GM19240 (cell line): ENCODE data around the gene WDR59.
"Not testable (repeated sequence)": the region's sequence is repeated elsewhere in the genome, so short reads cannot be mapped to it uniquely, and the experiment has no call there.

ENCODE experiments used
- DNase-seq: peaks from one replicate; pipeline ENCODE4 v3.0.0; 2011; ENCODE audit warnings: low spot score; ENCODE audit not compliant: insufficient read length

Gene WDR59, protein sequence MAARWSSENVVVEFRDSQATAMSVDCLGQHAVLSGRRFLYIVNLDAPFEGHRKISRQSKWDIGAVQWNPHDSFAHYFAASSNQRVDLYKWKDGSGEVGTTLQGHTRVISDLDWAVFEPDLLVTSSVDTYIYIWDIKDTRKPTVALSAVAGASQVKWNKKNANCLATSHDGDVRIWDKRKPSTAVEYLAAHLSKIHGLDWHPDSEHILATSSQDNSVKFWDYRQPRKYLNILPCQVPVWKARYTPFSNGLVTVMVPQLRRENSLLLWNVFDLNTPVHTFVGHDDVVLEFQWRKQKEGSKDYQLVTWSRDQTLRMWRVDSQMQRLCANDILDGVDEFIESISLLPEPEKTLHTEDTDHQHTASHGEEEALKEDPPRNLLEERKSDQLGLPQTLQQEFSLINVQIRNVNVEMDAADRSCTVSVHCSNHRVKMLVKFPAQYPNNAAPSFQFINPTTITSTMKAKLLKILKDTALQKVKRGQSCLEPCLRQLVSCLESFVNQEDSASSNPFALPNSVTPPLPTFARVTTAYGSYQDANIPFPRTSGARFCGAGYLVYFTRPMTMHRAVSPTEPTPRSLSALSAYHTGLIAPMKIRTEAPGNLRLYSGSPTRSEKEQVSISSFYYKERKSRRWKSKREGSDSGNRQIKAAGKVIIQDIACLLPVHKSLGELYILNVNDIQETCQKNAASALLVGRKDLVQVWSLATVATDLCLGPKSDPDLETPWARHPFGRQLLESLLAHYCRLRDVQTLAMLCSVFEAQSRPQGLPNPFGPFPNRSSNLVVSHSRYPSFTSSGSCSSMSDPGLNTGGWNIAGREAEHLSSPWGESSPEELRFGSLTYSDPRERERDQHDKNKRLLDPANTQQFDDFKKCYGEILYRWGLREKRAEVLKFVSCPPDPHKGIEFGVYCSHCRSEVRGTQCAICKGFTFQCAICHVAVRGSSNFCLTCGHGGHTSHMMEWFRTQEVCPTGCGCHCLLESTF

GRCh38 chr16:74984529-74985296 lies at the start of gene WDR59:
WDR59 (minus strand) TSS chr16:74985123; CDS start chr16:74985017, 106 bp downstream.
- DNase-seq: peak; percentile 97

GRCh38 chr16:75032655-75033054 lies 47.7 kb upstream of the WDR59 start:
- DNase-seq: no peak

DNA sequence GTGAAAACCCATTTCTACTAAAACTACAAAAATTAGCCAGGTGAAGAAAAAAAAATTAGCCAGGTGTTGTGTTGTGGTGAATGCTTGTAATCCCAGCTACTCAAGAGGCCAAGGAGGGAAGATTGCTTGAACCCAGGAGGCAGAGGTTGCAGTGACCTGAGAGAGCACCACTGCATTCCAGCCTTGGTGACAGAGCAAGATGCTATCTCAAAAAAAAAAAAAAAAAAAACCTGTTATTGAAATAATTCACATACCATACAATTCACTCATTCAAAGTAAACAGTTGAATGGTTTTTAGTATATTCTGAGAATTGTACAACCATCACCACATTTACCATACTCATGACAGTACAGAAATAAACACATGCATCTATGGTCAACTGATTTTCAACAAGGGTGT lies 44.9 kb upstream of the WDR59 start:
- no peak for DNase-seq

DNA sequence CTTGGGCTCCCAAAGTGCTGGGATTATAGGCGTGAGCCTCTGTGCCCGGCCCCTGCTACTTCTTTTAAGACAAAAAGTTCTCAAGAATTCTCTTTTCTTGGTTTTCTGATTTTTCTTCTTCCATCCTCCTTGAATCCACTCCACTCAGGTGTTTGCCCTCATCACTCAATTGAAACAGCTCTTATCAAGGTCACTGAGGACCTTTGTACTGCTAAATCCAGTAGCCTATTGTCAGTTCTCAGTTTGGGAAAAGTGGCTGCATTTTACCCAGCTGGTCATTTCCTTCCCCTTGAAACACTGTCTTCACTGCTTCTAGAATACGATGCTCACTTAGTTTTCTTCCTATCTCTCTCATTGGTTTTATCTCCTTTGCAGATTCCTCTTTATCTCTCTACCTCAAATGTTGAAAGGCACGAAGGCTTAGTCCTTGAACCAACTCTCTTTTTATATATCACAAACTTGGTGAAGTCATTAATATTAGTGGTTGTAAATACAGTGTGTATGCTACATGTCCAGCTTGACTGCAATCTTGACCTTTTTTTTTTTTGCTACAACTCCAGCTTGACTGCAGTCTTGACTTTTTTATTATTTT lies 43.7 kb upstream of the WDR59 start:
- DNase-seq: no peak

GRCh38 chr16:75027520-75028300 lies 42.8 kb upstream of the WDR59 start:
- DNase-seq: no peak

- no peak for DNase-seq
These were observed 42.0 kb upstream of the WDR59 start for GRCh38 chr16:75026892-75027391.

DNA sequence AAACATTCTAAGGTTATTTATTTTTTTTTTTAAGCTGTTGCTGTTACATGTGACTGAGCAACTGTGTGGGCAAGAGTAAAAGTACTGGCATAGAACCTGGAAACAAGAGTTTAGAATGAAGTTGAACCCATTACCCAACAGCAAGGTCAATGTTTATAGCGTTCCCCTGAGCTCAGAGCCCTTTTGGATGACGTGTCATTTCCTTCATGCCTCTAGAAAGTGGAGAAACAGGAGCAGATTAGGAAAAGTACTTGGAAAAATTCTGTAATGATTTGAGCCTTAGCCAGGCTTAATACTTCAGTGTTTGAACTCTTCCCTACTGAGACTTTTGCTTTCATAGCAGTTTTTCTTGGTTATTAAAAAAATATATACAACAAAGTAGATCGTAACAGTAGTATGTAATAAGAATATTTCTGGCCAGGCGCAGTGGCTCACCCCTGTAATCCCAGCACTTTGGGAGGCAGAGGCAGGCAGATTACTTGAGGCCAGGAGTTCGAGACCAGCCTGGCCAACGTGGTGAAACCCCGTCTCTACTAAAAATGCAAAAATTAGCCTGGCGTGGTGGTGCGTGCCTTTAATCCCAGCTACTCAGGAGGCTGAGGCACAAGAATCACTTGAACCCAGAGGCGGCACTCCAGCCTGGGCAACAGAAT lies 41.4 kb upstream of the WDR59 start:
- not testable (repeated sequence) for DNase-seq

GRCh38 chr16:75025761-75026160 lies 40.8 kb upstream of the WDR59 start:
- no peak for DNase-seq

- DNase-seq: no peak
These were observed 39.7 kb upstream of the WDR59 start for GRCh38 chr16:75024594-75024993.

GRCh38 chr16:75024182-75024581 lies 39.3 kb upstream of the WDR59 start:
- DNase-seq: no peak

- DNase-seq: no peak
These were observed 38.1 kb upstream of the WDR59 start for GRCh38 chr16:75023009-75023408.

GRCh38 chr16:75022567-75022966 lies 37.6 kb upstream of the WDR59 start:
- DNase-seq: no peak

GRCh38 chr16:75021410-75021809 lies 36.5 kb upstream of the WDR59 start:
- DNase-seq: no peak

DNA sequence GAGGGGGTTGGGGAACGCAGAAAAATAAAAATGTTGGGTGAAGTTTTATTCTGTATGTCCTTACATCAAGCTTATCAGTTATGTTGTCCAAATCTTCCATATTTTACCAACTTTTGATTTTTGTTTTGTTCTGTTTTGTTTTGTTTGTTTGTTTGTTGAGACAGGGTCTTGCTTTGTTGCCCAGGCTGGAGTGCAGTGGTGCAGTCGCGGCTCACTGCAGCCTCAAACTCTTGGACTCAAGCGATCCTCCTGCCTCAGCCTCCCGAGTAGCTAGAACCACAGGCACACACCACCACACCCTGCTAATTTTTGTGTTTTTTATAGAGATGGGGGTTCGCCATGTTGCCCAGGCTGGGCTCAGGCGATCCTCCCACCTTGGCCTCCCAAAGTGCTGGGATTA lies 34.7 kb upstream of the WDR59 start:
- DNase-seq: no peak

DNA sequence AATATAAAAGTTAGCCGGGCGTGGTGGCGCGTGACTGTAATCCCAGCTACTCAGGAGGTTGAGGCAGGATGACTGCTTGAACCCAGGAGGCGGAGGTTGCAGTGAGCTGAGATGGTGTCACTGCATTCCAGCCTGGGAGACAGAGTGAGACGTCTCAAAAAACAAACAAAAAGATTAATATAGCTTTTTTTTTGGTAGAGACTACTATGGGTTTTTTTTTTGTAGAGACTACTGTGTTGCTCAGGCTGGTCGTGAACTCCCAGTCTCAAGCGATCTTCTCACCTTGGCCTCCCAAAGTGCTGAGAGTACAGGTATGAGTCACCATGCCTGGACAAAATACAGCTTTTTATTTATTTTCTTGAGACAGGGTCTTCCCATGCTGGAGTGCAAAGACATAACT lies 34.1 kb upstream of the WDR59 start:
- no peak for DNase-seq

GRCh38 chr16:75017670-75018525 lies 33.0 kb upstream of the WDR59 start:
- DNase-seq: no peak

GRCh38 chr16:75016451-75017081 lies 31.6 kb upstream of the WDR59 start:
- not testable (repeated sequence) for DNase-seq

DNA sequence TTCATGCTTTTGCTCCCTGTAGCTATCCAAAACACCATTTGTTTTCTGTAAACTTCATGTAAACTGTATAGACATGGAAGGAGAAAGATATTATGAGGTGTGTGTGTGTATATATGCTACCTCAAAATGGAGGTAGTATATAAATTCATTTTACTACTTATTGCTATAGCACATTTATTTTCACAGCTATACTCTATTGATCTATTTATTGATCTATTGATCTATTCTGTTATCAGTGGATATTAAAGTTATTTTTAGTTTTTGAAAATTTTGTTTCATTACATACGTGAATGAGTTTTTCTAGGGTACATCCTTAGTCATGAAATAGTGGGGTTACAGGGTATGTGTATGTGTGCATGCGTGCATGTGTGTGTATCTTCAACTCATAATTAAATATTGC lies 29.4 kb upstream of the WDR59 start:
- no peak for DNase-seq
